ENCODE results near the gene ZNF653. TPM values are rescaled to one million over a fixed set of nuclear protein-coding genes. Genes with fewer than 3 reads are reported as not detected.

The ZNF653 gene
- total RNA-seq, 1 donor: 2.9 TPM

DNA sequence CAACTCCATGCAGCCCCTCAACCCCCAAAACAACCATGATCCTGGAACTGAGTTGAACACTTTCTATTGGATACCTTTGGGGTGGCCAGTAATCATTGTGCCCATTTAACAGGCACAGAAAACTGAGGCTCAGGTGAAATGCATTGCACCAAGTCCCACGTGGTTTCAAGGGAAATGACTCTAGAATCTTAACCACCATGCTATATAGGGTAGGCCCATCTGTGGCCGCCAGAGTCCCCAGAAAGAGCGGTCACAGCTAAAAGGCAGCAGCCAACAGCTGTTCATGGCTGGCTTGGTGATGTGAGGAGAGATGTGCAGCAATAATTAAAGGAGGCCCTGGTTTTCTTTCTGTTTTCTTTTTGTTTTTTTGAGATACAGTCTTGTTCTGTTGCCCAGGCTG, 35.6 kb upstream of the ZNF653 start:
- H2AFZ ChIP-seq (ENCODE audit: low read length): no peak overlapping the region
- H3K27ac ChIP-seq (ENCODE audit: low read depth, low read length): no peak overlapping the region
- H3K4me2 ChIP-seq (ENCODE audit: insufficient read depth, low read length): no peak overlapping the region
- H3K9me3 ChIP-seq (ENCODE audit: low read depth, low read length): no peaks in the 10 kb centered on the region
- no peaks in the 10 kb centered on the region for H3K27me3 ChIP-seq (ENCODE audit: insufficient read depth, low read length)
- H3K79me2 ChIP-seq (ENCODE audit: insufficient read depth, low read length): no peaks in the 10 kb centered on the region
- no peaks in the 10 kb centered on the region for H4K20me1 ChIP-seq (ENCODE audit: insufficient read depth, low read length)
- H3K4me1 ChIP-seq (ENCODE audit: insufficient read depth, low read length): peaks cover 9% of the 10 kb centered on the region
- DNase-seq (ENCODE audit: insufficient read length, low spot score, missing footprints): peak; percentile 82
- H3K4me3 ChIP-seq (ENCODE audit: insufficient read depth, low read length): no peak overlapping the region
- TF ChIP-seq, protein P1, sequence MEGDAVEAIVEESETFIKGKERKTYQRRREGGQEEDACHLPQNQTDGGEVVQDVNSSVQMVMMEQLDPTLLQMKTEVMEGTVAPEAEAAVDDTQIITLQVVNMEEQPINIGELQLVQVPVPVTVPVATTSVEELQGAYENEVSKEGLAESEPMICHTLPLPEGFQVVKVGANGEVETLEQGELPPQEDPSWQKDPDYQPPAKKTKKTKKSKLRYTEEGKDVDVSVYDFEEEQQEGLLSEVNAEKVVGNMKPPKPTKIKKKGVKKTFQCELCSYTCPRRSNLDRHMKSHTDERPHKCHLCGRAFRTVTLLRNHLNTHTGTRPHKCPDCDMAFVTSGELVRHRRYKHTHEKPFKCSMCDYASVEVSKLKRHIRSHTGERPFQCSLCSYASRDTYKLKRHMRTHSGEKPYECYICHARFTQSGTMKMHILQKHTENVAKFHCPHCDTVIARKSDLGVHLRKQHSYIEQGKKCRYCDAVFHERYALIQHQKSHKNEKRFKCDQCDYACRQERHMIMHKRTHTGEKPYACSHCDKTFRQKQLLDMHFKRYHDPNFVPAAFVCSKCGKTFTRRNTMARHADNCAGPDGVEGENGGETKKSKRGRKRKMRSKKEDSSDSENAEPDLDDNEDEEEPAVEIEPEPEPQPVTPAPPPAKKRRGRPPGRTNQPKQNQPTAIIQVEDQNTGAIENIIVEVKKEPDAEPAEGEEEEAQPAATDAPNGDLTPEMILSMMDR (IDR thresholded peaks at IDR 0.05; ENCODE audit: extremely low read depth, low read depth, low read length): no peak
- no peaks in the 10 kb centered on the region for H3K36me3 ChIP-seq (ENCODE audit: insufficient read depth, low read length)

DNA sequence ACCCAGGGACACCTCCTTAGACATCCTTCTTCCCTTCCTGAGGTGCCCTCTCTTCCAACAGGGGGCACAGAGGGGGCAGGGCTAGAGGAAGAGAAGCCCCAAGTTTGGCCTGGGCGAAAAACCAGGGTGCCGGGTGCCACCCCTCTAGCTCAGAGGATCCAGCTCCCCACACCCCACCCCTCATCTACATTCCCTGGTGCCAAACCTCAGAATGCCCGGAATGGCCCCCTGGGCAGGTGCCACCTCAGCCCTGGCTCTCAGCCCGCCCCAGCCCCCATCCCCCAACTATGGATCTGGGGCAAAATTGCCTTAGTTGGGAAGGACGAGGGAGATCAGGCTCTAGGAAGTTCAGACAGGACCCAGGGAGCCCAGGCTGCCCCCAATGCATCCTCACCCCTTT, 35.0 kb upstream of the ZNF653 start:
- no peak overlapping the region for H2AFZ ChIP-seq (ENCODE audit: low read length)
- DNase-seq (ENCODE audit: insufficient read length, low spot score, missing footprints): peak; percentile 35
- H3K36me3 ChIP-seq (ENCODE audit: insufficient read depth, low read length): no peaks in the 10 kb centered on the region
- no peaks in the 10 kb centered on the region for H3K27me3 ChIP-seq (ENCODE audit: insufficient read depth, low read length)
- no peaks in the 10 kb centered on the region for H3K9me3 ChIP-seq (ENCODE audit: low read depth, low read length)
- H3K4me2 ChIP-seq (ENCODE audit: insufficient read depth, low read length): no peak overlapping the region
- peaks cover 11% of the 10 kb centered on the region for H3K4me1 ChIP-seq (ENCODE audit: insufficient read depth, low read length)
- TF ChIP-seq, protein P1 (IDR thresholded peaks at IDR 0.05; ENCODE audit: extremely low read depth, low read depth, low read length): no peak
- no peak overlapping the region for H3K27ac ChIP-seq (ENCODE audit: low read depth, low read length)
- no peaks in the 10 kb centered on the region for H3K79me2 ChIP-seq (ENCODE audit: insufficient read depth, low read length)
- no peak overlapping the region for H3K4me3 ChIP-seq (ENCODE audit: insufficient read depth, low read length)
- H4K20me1 ChIP-seq (ENCODE audit: insufficient read depth, low read length): no peaks in the 10 kb centered on the region

DNA sequence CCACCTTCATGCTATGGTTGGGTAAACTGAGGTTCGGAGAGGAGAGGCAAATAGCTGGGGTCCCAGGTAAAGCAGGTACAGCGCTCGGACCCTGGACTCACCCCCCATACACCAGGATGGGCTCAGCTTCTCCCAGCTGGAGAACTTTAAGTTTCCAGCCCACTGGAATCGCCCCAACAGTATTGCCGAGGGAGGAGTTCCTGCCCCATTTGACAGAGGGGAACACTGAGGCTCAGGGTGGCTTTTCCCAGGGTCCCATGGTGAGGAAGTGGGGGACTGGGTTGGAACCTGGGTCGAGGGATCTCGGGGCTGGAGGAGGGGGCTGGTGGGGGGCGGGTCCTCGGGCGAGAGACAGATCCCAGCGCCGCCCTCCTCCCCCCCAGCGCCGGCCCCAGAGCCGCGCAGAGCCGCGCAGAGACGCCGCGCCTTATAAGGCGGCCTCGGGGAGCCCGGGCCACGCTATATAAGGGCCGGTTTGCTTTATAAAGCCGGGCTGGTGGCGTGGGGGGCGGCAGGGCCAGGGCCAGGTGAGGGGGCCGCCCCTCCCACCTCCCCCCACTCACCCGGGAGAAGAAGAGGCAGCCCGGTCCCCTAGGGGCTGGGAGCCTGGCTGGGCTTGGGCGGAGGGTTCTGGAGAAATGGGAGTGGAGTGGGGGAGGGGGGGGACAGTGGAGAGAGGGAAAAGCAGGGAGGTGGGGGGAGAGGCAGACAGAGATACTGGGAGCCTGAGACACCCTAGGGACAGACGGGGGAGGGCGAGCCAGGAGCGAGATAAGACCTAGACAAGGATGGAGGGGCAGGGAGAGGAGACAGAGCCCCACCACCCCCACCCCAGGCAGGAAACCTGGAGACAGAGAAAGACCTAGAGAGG, 34.1 kb upstream of the ZNF653 start:
- no peak overlapping the region for H3K27ac ChIP-seq (ENCODE audit: low read depth, low read length)
- H3K27me3 ChIP-seq (ENCODE audit: insufficient read depth, low read length): no peaks in the 10 kb centered on the region
- peaks cover 15% of the 10 kb centered on the region for H3K4me1 ChIP-seq (ENCODE audit: insufficient read depth, low read length)
- H2AFZ ChIP-seq (ENCODE audit: low read length): no peak overlapping the region
- H3K36me3 ChIP-seq (ENCODE audit: insufficient read depth, low read length): no peaks in the 10 kb centered on the region
- DNase-seq (ENCODE audit: insufficient read length, low spot score, missing footprints): peak; percentile 89
- H3K4me3 ChIP-seq (ENCODE audit: insufficient read depth, low read length): peak overlapping the region; percentile 58
- H4K20me1 ChIP-seq (ENCODE audit: insufficient read depth, low read length): no peaks in the 10 kb centered on the region
- no peaks in the 10 kb centered on the region for H3K79me2 ChIP-seq (ENCODE audit: insufficient read depth, low read length)
- no peaks in the 10 kb centered on the region for H3K9me3 ChIP-seq (ENCODE audit: low read depth, low read length)
- TF ChIP-seq, protein P1 (IDR thresholded peaks at IDR 0.05; ENCODE audit: extremely low read depth, low read depth, low read length): no peak
- H3K4me2 ChIP-seq (ENCODE audit: insufficient read depth, low read length): peak overlapping the region; percentile 68

DNA sequence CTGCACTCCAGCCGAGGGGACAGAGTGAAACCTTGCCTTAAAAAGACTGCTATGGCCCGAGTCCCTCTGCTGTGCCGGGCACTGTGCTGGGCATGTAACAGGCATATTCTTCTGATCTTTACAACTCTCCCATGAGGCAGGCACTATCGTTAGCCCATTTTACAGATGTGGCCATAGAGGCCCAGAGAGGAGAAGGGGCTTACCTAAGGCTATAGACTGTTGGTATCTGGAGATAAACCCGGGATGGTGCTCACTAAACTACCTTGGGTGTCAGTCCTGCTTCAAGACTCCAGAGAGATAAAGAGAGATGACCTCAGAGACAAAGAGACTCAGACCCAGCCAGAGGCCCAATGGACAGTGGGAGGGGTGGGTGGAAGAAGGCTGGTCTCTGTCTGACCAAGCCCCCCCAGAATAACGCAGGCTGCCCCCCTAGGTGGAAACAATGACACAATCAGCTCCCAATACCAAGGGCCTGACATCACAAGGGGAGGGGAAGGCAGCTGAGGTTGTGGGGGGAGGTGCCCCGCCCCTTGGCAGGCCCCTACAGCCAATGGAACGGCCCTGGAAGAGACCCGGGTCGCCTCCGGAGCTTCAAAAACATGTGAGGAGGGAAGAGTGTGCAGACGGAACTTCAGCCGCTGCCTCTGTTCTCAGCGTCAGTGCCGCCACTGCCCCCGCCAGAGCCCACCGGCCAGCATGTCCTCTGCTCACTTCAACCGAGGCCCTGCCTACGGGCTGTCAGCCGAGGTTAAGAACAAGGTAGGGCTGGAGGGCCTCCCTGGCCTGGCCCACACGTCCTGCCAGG, 32.8 kb upstream of the ZNF653 start, which contains the start of gene CNN1:
Gene CNN1, plus strand, starts transcription at position 620 of the 805 bp plus-strand sequence. Its CDS starts 77 bp downstream, at position 697.
- Histone ChIP-seq H3K4me1 (ENCODE audit: insufficient read depth, low read length) (peaks cover 15% of the 10 kb centered on the region), H3K4me3 (ENCODE audit: insufficient read depth, low read length) (peak within 1 kb of the TSS; percentile 57), H3K9me3 (ENCODE audit: low read depth, low read length) (no peaks in the 10 kb centered on the region), H3K36me3 (ENCODE audit: insufficient read depth, low read length) (no peaks in the 10 kb centered on the region), H3K27me3 (ENCODE audit: insufficient read depth, low read length) (no peaks in the 10 kb centered on the region), H3K79me2 (ENCODE audit: insufficient read depth, low read length) (no peaks in the 10 kb centered on the region), H3K27ac (ENCODE audit: low read depth, low read length) (peak within 1 kb of the TSS; percentile 23), H2AFZ (ENCODE audit: low read length) (peak within 1 kb of the TSS; percentile 68), H4K20me1 (ENCODE audit: insufficient read depth, low read length) (no peaks in the 10 kb centered on the region), H3K4me2 (ENCODE audit: insufficient read depth, low read length) (peak within 1 kb of the TSS; percentile 68)
- TF ChIP-seq, protein P1 (IDR thresholded peaks at IDR 0.05; ENCODE audit: extremely low read depth, low read depth, low read length): no peak
- DNase-seq (ENCODE audit: insufficient read length, low spot score, missing footprints): peak; percentile 93
